ENCODE data around the gene PLCG2.
"Not testable (repeated sequence)": the region's sequence is repeated elsewhere in the genome, so short reads cannot be mapped to it uniquely, and the experiment has no call there.

The PLCG2 gene

DNA sequence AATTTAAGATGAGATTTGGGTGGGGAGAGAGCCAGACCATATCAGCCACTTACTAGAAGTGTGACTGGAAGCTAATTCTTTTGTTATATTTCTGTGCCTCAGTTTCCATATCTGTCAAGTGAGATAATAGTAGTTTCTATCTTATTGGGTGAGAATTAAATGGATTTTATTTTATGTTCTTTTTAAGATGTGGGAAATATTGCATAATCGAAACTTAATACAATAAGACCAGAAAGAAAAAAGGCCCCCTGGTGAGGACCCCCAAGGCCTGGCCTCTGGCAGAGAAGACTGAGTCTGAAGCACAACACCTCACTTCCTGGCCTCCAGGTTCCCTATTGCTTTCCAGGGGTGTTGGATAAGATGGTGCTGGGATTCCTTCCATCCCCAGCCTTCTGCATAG lies 13.7 kb downstream of the PLCG2 start:
- no peak for DNase-seq

DNA sequence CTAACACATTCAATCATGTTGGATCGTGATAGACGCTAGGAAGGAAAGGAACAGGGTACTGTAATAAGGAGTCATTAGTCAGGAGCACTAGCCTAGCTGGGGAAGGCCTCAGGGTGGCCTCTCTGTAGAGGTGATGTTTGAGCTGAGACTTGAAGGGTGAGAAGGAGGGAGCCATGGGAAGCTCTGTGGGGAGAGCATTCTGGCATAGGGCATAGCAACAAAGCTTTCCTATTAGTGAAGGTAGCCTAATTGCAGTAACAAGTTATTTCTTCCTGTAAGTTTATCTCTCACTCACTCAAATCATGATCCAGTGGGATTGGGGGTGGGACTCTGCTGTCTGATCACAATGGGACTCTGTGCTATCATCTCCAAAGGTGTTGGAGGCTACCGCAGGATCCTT lies 16.1 kb downstream of the PLCG2 start:
- DNase-seq = no peak

DNA sequence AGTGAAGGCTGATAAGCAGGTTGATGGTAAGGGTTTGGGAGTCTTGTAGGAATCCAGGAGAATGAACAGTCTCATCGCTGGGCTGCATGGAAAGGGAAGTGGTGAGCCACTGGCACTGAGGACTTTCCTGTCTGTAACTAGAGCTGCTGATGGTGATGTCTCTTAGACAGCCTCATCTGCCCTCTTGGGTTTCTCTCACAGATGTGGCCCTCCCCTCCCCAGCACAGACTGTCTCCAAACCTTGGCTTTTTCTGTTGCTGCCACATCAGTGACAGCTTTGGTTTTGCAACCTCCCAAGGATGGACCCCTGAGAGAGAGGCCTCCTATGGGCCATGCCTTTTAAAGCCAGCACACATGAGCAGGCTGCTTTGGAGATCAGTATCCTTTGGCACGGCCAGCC lies 16.9 kb downstream of the PLCG2 start:
- DNase-seq = no peak

DNA sequence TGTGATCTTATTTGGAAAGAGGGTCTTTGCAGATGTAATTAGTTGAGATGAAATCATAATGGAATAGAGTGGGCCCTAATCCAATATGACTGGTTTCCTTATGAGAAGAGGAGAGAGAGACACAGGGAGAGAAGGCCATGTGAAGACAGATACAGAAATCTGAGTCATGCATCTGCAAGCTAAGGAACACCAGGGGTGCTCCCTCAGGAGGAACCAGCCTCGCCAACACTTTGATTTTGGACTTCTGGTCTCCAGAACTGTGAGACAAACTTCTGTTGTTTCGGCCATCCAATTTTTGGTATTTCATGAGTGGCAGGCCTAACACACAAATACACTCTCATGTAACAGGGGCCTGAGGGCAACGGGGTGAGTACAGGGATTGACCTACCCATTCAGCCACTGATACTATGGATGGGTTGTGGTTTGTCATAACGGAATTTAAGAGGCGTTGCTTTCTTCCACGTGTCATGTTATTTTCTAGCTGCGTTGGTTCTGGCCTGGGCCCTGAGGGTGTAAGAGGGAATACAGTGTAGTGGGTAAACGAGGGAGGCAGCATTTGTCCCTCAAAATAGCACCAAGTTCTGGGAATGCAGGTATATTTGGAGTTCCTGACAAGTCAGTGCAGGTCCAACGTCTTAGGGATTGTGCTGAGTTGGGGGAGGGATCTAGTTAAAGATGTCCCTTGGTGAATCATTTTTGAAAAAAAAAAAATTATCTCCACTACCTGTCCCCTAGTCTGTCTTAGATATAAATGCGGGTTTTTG lies 17.7 kb downstream of the PLCG2 start:
- no peak for DNase-seq

DNA sequence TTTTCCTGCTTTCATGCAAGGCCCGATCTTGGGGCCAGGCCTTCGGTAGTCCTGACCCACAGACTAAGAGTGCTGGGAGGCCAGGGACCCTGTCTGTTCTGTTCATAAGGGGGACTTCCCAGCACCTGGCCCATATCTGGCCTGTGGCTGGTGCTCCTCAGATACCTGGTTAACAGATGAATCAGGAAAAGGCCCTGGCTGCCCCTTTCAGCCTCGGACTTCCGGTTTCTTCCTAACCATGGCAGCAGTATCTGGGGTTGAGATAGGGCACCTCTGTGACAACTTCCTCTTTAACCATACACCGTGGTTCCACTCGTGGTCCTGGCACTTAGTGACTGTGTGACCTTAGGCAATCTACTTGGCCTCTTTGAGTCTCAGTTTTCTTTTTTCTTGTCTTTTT lies 18.4 kb downstream of the PLCG2 start:
- no peak for DNase-seq

DNA sequence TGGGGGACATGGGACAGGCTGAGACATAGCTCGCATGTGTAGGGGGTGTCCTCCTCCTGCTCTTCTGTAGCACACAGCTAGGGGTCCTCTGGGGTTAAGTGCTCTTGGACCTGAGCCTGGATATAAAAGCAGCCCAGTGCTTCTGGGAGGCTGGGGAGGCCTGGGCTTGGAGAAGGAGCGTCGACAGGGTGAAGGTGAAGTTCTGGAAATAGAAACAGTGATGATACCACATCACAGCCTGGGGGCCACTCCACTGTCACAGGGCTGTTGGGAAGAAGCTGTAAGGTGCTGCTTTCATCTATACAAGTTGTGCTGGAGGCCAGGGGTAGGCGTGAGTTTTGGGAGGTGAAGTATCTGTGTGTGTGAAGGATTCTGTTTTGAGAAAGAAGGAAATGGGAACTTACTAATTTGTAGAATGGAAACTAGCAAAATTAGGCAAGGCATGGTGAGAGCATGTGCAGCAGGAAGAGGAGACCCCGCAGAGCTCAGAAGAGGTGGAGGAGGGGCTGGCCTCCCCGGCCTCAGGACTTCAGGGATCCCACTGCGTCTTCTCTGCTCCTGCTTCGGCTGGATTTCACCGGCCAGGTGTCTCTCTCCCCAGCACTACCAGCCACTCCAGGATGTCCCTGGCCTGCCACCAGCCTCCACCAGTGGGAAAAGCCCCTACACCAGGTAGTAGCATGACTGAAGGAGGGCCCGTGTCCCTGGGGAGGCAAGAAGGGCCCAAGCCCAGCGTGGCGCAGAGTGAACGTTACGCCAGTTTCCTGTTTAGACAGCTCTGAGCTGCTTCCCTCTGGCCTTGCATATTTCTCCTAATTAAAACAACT lies 19.4 kb downstream of the PLCG2 start:
- no peak for DNase-seq

DNA sequence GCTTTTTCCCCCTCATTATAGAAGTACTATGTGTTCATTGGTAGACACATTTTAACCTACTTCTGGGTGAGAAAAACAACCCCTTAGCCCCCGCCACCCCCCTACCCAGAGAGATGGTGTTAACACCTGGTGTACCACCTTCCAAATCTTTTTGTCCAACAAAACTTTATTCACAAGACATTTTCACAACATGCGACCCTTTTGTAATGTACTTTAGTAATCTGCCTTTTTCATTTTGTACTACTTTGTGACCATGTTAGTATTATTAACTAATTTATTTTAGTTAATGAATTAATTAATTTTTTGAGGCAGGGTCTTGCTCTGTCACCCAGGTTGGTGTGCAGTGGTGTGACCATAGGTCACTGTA lies 20.0 kb downstream of the PLCG2 start:
- DNase-seq = no peak

DNA sequence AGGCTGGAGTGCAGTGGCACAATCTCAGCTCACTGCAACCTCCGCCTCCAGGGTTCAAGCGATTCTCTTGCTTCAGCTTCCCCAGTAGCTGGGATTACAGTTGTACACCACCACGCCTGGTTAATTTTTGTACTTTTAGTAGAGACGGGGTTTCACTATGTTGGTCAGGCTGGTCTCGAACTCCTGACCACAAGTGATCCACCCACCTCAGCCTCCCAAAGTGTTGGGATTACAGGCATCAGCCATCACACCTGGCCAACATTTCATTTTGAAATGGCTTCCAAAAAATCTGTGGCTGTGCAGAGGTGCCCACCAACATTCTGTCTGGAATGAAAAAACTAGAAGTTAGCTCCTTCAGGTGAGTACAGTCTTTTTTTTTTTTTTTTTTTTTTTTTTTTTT lies 22.6 kb downstream of the PLCG2 start:
- DNase-seq = not testable (repeated sequence)

DNA sequence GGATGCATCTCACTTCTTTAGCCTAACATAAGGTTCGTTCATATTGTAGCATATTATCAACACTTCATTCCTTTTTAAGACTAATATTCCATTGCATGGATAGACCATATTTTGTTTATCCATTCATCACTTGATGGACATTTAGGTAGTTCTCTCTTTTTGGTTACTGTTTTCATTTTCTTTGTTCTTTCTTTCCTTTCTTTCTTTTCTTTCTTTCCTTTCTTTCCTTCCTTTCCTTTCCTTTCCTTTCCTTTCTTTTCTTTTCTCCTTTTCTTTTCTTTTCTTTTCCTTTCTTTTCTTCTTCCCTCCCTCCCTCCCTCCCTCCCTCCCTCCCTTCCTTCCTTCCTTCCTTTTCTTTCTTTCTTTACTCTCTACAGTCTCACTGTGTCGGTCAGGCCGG lies 24.2 kb downstream of the PLCG2 start:
- no peak for DNase-seq

DNA sequence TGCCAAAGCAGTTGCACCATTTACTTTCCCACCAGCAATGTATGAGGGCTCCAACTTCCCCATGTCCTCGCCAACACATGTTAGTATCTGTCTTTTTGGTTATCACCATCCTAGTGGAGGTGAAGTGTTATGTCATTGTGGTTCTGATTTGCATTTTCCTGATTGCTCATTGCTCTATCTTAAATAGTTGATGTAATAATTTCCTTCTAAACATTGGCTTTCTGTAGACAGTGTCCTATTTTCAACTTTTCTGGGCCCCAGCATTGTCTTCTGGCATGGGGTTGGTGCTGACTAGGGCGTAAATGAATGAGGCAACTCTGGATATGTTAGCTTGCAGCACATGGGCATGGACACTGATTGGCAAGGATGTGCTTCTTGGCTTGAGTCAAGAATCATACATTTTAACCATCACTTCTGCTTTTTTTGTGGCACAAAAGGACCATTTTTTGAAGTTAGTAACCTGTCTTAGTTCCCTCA lies 25.1 kb downstream of the PLCG2 start:
- DNase-seq = no peak

DNA sequence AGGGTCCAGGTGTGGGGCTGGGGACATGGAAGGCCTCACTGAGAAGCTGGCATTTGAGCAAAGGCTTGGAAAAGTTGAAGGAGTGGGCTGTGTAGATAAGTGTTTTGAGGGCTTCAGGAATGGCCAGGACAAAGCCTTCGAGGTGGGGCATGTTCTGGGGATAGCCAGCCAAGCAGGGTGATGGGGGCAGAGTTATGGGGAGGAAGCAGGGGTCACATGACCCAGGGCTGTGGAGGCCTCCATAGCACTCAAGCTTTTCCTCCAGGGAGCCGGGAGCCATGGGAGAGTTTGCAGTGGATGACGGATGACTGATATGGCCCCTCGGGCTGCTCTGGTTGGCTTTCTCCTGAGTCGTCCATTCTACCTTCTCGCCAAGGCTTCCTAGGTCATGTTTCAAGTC lies 27.6 kb downstream of the PLCG2 start:
- DNase-seq = no peak

DNA sequence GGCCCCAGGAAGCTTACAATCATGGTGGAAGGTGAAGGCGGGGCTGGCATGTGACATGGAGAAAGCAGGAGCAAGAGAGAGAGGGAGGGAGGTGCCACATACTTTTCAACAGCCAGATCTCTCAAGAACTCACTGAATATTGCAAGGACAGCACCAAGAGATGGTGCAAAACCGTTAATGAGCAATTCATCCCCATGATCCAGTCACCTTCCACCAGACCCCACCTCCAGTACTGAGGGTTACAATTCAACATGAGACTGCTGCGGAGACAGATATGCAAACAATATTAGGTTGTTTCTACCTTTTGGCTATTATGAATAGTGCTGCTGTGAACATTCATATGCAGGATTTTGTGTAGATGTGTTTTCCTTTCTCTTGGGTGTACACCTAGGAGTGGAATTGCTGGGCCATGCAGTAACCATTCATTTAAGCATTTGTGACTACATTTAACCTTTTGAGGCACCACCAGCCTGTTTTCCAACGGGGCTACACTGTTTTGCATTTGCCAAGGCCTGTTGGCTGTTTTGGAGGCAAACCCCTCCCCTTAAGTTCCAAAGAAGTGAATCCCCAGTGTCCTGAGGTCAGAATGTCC lies 28.8 kb downstream of the PLCG2 start:
- DNase-seq = no peak

DNA sequence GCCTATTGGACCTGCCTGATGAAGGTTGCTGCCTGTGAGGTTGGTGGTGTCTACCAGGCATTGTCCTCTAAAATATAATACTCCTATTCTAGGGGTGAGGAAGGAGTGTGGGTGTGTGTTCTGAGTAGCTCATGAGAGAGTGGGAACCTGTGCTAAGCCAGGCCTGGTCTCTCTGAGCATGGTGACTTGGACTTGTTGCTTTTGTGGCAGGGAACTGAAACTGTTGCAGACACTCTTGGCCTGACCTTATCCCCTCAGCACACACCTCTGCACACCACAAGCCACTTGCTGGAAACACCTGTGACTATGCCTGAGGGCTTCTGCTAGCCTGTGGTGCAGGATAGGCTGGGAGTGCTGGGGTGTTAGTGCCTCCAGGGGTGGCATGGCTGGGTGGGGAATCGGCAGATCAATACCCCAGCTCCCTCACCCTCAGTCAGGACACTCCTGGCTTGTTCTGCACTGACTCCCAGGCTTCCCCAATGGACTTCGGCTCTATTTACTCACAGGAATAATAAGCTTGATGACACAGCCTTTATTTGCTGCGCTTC lies 29.9 kb downstream of the PLCG2 start:
- no peak for DNase-seq

DNA sequence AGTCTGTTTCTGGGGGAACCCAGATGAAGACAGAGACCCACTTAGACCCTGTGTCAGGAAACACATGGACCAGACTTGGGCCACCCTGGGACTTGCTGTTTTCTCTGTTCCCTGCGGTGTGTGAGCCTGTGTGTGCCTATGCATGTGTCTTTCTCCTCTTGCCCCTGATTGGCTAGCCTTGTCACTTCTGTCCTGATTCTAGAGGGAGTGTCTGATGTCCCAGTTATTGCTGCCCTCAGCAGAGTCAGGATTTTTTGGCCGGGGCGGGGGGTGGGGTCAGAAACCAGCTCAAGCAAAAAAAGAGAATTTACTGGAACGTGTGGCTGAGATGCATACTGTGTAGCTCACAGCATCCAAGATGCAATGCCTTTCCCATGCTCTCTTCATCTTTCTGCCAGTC lies 30.5 kb downstream of the PLCG2 start:
- DNase-seq = no peak

DNA sequence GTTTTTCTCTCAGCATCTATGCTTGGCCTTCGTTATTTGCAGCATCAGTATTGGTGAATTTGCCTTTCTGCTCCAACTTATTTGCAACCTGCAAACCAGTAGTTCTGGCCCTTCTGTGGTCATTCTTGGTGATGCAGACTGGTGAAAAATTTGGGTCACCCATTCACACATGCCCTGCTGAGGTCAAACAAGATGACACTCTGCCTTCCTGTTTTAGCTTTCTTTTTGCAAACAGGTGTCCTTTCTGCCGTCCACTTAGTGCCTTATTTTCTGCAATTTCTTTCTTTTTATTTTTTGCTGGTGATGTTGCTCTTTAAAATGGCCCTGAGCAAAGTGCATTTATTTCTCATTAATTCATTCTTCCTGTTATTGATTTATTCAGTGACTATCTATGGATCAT lies 31.3 kb downstream of the PLCG2 start:
- no peak for DNase-seq

DNA sequence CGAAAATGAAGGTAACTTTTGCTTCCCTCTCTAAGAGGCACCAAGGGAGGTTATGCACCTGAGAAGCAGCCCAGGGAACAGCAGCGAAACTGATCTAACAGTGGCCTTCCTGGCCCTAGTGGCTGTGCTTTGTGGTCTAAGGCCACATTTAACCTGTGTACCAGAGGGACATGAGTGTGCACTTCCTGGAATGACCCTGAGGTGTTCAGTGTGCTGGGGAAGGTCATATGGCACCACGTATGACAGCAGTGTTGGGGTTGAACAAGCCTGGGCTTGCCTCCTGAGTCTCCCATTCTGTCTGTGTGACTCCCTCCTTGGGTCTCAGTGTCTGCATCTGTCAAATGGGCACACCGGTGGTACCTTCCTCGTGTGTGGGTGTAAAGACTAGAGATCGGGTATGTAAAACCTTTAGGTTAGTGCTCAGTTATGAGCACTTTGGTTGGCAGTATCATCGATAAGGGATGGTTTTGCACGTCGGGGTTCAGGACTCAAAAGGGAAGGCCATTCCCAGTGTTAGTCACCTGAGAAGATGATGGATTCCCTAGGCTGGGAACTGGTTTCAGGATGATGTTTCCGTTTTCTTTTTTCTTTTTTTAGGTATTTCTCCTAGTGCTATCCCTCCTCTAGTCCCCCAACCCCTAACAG lies 31.9 kb downstream of the PLCG2 start:
- DNase-seq = no peak

DNA sequence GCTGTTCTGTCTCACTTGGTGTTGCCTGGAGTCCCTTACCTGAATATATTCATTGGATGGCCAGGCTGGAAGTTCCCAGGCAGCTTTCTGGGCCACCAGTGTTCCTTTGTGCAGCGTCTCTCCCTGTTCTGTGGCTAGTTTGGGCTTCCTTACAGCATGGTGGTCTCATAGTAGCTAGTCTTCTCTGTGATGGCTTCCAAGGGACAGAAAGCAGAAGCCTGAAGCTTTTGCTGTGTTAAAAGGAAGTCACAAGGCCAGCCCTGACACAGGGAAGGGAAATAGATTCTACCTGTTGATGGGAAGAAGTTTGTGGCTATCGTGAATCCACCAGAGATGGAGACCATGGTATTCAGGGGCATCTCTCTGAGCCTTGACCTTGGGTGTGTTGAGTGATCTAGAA lies 34.6 kb downstream of the PLCG2 start:
- no peak for DNase-seq

DNA sequence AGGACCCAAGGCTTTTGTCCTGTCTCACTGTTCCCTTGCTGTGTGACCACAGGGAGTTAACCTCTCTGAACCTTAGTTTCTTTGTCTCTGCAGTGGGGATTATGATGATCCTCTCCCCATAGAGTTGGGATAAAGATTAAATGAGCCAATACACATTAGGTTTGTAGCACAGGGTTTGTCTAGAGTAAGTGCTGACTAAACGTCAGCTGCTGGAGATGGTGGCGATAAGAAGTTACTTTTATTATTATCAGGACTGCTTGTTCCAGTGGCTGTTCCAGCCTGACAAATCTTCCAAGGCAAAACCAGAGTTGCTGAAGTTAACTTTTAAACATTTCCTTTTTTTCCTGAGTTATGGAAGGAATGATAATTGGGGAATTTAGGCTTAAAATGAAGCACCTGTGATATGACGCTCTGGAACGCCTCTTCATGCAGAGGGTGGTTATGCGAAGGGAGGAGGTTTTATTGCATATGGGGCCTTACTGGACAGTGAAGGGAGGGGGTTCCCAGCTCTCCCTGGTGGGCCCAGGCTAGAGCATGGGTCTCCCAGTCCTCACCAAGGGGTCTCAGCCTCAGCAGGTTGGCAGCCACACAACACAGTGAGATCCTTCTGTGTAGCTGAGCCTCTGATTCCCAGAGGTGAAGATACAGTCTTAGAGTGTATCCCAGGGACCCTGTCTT lies 35.8 kb downstream of the PLCG2 start:
- DNase-seq = no peak

DNA sequence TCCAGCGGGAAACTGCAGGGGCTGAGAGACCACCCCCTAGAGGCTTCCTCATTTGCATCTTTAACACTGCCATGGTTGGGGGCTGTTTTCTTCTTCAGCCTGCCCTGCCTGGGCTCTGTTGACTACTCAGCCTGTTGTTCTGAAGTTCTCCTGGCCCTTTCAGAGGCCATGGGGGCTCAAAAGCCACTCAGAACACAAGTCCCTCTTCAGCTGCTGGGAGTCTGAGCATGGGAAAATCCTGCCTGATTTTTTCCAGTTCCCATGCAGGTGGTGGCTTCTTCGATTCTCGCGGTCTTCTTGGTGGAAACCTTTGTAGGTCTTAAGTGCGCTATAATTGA lies 36.3 kb downstream of the PLCG2 start:
- DNase-seq = no peak

DNA sequence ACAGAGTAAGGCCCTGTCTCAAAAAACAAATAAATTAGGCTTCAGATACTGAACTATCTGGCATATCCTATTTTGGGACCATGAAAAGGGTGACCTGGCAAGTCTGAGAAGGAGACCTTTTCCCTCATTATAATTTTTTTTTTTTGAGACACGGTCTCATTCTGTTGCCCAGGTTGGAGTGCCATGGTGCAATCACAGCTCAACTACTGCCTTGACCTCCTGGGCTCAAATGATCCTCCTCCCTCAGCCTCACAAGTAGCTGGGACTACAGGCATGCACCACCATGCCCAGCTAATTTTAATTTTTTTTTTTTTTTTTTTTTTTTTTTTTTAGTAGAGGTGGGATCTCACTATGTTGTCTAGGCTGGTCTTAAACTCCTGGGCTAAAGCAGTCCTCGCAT lies 37.3 kb downstream of the PLCG2 start:
- no peak for DNase-seq

DNA sequence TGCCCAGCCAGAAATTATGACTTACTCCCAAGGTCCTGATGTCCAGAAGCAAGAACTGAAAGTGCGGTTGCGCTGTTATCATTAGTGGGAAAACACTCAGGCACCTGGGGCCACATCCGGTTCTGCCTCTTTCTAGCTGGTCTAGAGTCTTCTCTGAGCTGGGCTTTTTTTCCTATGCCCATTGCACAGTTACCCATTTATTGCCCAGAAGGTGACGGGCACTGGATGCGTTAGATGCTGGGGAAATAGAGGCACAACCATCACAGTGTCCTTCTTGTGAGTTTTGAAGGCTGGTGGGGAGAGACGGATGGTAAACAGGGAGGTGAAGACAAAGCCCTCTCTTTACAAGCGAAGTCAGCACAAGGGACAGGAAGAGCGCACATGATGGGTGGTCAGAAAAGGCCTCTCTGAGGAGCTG lies 37.7 kb downstream of the PLCG2 start:
- no peak for DNase-seq

DNA sequence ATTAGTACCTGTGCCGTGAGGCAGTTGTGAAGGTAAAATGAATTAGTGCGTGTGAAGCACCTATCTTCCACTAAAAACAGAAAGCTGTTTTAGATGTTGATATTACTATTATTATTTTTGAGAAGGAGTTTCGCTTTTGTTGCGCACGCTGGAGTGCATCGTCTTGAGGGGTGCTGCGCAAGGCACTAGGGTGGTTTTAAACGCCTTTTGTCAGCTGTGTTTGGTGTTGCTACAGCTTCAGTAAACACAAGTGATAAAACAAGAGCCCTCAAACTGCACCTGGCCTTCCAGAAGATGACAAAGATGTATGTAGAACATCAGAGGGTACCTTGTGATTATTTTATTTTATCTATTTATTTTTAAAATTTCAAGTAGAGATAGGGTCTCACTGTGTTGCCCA lies 38.2 kb downstream of the PLCG2 start:
- DNase-seq = no peak
